PC-3 (cell line): ENCODE measurements around the gene INTS4. TPM values are rescaled to one million over a fixed set of nuclear protein-coding genes. Genes with fewer than 3 reads are reported as not detected.

Experiments used
- ATAC-seq: fragments of 200-7000 bp; cut with Tn5 transposase; 2 replicates; pipeline ENCODE4 v1.9.1; 2020; ENCODE audit warnings: mild to moderate bottlenecking, moderate library complexity
- BruUV-seq: library from RNA; stranded (reverse); fragments of 400-500 nt; replicated peaks from 2 replicates; lab custom pipeline; 2021; lab: Mats Ljungman, UMichigan
- CTCF ChIA-PET: fragments of 300-600 bp; sonication (Branson Sonifier 250); formaldehyde crosslinking; loops from one replicate; lab custom pipeline; 2022; ENCODE audit warnings: antibody characterized with exemption; lab: Charles Lee
- POLR2A ChIA-PET: fragments of 300-600 bp; sonication (Branson Sonifier 250); formaldehyde crosslinking; loops from one replicate; lab custom pipeline; 2022; ENCODE audit warnings: antibody characterized with exemption; ENCODE audit not compliant: unreplicated experiment; lab: Charles Lee
- DNase-seq: peaks from one replicate; pipeline ENCODE4 v3.0.0-alpha.2; 2015
- H2AFZ ChIP-seq: fragments of 300-600 bp; sonication (generic); 2 replicates; pipeline ENCODE4 v1.6.0; 2016; ENCODE audit warnings: antibody characterized with exemption, low read length
- H3F3A ChIP-seq: fragments of 300-600 bp; sonication (generic); one replicate; pipeline ENCODE4 v1.6.0; 2017; ENCODE audit warnings: antibody characterized with exemption, low read length, control low read depth, mild to moderate bottlenecking; ENCODE audit not compliant: unreplicated experiment
- H3K27ac ChIP-seq: fragments of 300-600 bp; sonication (generic); 2 replicates; pipeline ENCODE4 v1.5.1; 2016; ENCODE audit warnings: mild to moderate bottlenecking, low read length
- H3K27me3 ChIP-seq: fragments of 300-600 bp; sonication (generic); 2 replicates; pipeline ENCODE4 v1.6.1; 2016; ENCODE audit warnings: low read length, mixed read lengths
- H3K36me3 ChIP-seq: fragments of 300-600 bp; sonication (generic); 2 replicates; pipeline ENCODE4 v1.6.1; 2016; ENCODE audit warnings: low read depth, mixed run types, low read length, mixed read lengths
- H3K4me1 ChIP-seq: fragments of 300-600 bp; sonication (generic); 2 replicates; pipeline ENCODE4 v1.5.1; 2016; ENCODE audit warnings: low read length; ENCODE audit not compliant: insufficient read depth
- H3K4me2 ChIP-seq: fragments of 300-600 bp; sonication (generic); 2 replicates; pipeline ENCODE4 v1.6.0; 2016; ENCODE audit warnings: low read length
- H3K4me3 ChIP-seq: fragments of 300-600 bp; sonication (generic); 2 replicates; pipeline ENCODE4 v1.5.1; 2016; ENCODE audit warnings: mild to moderate bottlenecking, low read length, mixed read lengths
- H3K79me2 ChIP-seq: fragments of 300-600 bp; sonication (generic); 2 replicates; pipeline ENCODE4 v1.6.1; 2017; ENCODE audit warnings: low read length, mixed read lengths
- H3K9ac ChIP-seq: fragments of 300-600 bp; sonication (generic); 2 replicates; pipeline ENCODE4 v1.6.0; 2016; ENCODE audit warnings: mild to moderate bottlenecking, low read length
- H3K9me2 ChIP-seq: fragments of 300-600 bp; sonication (generic); replicated peaks from 2 replicates; pipeline ENCODE4 v1.6.1; 2016; ENCODE audit warnings: mixed run types, low read length, mixed read lengths
- H3K9me3 ChIP-seq: fragments of 300-600 bp; sonication (generic); 2 replicates; pipeline ENCODE4 v1.6.1; 2016; ENCODE audit warnings: low read length, mixed read lengths
- H4K20me1 ChIP-seq: fragments of 300-600 bp; sonication (generic); 2 replicates; pipeline ENCODE4 v1.6.1; 2016; ENCODE audit warnings: low read length, mixed read lengths
- EZH2 ChIP-seq: fragments of 300-600 bp; sonication (generic); IDR thresholded peaks from one replicate; pipeline ENCODE4 v1.6.1; 2017; ENCODE audit warnings: antibody characterized with exemption, mild to moderate bottlenecking, low read length; ENCODE audit not compliant: unreplicated experiment
- EZH2phosphoT487 ChIP-seq: fragments of 300-600 bp; sonication (generic); IDR thresholded peaks from 2 replicates; pipeline ENCODE4 v1.6.1; 2018; ENCODE audit warnings: mild to moderate bottlenecking, antibody characterized with exemption, low read length, borderline replicate concordance
- intact Hi-C: fragments of 100-400 bp; cut with micrococcal nuclease; formaldehyde crosslinking; loops from 2 replicates; pipeline ENCODE4 v1.9.0; 2023
- total RNA-seq: library from RNA; depleted of rRNA; stranded (reverse); fragments of >200 nt; gene quantifications from 2 replicates; pipeline ENCODE4 v1.2.3, GENCODE V29; 2014
- TF ChIP-seq, protein P1 (sequence below): fragments of 300-600 bp; sonication (generic); conservative IDR thresholded peaks from 2 replicates; pipeline ENCODE4 v1.5.1; 2017; ENCODE audit warnings: antibody characterized with exemption, low read depth, mild to moderate bottlenecking, low read length

INTS4 gene
- total RNA-seq, 1 experiment from 2014 or later = 50.8 TPM

DNA sequence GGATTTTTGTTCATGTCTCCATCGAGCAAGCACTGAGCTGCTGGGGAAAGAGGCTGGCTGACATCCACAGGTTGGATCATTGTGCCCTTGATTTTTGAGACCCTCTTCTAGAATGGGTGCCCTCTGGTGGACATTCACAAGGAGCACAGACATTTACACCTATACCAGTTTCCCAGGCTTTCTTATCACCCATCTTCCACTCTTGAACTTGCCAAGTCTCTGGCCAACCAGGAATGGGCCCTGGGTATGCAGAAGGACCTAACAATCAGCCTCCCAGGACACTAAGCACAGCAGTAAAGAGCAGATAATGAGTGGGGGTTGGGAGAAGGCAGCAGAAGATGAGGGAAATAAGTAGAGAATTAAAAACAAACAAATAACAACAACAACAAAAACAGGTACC is 5.7 kb upstream of the INTS4 start:
- ATAC-seq (peak; percentile 91), DNase-seq (peak; percentile 82)
- H4K20me1 ChIP-seq = no peaks in the 10 kb centered on the region
- H3K4me1 ChIP-seq = peaks cover 4% of the 10 kb centered on the region; the same call in 1 of the 2 replicates
- no peak overlapping the region for H3K4me2 ChIP-seq
- no peak for TF ChIP-seq EZH2
- TF ChIP-seq, protein P1, sequence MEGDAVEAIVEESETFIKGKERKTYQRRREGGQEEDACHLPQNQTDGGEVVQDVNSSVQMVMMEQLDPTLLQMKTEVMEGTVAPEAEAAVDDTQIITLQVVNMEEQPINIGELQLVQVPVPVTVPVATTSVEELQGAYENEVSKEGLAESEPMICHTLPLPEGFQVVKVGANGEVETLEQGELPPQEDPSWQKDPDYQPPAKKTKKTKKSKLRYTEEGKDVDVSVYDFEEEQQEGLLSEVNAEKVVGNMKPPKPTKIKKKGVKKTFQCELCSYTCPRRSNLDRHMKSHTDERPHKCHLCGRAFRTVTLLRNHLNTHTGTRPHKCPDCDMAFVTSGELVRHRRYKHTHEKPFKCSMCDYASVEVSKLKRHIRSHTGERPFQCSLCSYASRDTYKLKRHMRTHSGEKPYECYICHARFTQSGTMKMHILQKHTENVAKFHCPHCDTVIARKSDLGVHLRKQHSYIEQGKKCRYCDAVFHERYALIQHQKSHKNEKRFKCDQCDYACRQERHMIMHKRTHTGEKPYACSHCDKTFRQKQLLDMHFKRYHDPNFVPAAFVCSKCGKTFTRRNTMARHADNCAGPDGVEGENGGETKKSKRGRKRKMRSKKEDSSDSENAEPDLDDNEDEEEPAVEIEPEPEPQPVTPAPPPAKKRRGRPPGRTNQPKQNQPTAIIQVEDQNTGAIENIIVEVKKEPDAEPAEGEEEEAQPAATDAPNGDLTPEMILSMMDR = peak; percentile 89
- TF ChIP-seq EZH2phosphoT487 = no peak
- H3K4me3 ChIP-seq = no peak overlapping the region
- H3K79me2 ChIP-seq = no peaks in the 10 kb centered on the region
- H3K27me3 ChIP-seq = no peaks in the 10 kb centered on the region
- POLR2A ChIA-PET = no interaction called here
- H2AFZ ChIP-seq = no peak overlapping the region
- no peak overlapping the region for H3K27ac ChIP-seq
- H3K9ac ChIP-seq = no peak overlapping the region
- intact Hi-C loops = loop anchor here (1.0 kb wide), 2 partner anchors 46 to 224 kb away; no protein-coding TSS in a partner anchor
- no peaks in the 10 kb centered on the region for H3K36me3 ChIP-seq
- CTCF ChIA-PET = interaction anchor here (0.7 to 1.1 kb wide), 2 partner anchors 45 to 380 kb away, joined by 3 to 5 read pairs; no protein-coding TSS in a partner anchor
- no peaks in the 10 kb centered on the region for H3K9me3 ChIP-seq
- BruUV-seq = no TSS peak
- H3K9me2 ChIP-seq = no peaks in the 10 kb centered on the region
- H3F3A ChIP-seq = no peaks in the 10 kb centered on the region

GRCh38 chr11:77999446-78000030 is 5.1 kb upstream of the INTS4 start:
- Histone ChIP-seq H2AFZ (no peak overlapping the region), H3K27me3 (no peaks in the 10 kb centered on the region), H3K9me2 (no peaks in the 10 kb centered on the region), H3K9ac (no peak overlapping the region), H4K20me1 (no peaks in the 10 kb centered on the region), H3K36me3 (no peaks in the 10 kb centered on the region), H3K79me2 (no peaks in the 10 kb centered on the region), H3K4me1 (peaks cover 7% of the 10 kb centered on the region; the same call in 1 of the 2 replicates), H3K4me2 (no peak overlapping the region), H3K4me3 (no peak overlapping the region), H3K27ac (no peak overlapping the region), H3F3A (no peaks in the 10 kb centered on the region), H3K9me3 (no peaks in the 10 kb centered on the region)
- no peak for TF ChIP-seq EZH2phosphoT487
- TF ChIP-seq, protein P1 = no peak
- TF ChIP-seq EZH2 = no peak
- DNase-seq (no peak), ATAC-seq (no peak)
- ChIA-PET POLR2A (no interaction called here), CTCF (interaction anchor here (0.6 to 1.1 kb wide), 3 partner anchors 46 to 380 kb away, joined by 3 to 5 read pairs (median 3); partner anchors contain the start of gene CLNS1A)
- no TSS peak for BruUV-seq
- intact Hi-C loops = loop anchor here (1.0 to 10.0 kb wide), 3 partner anchors 47 to 223 kb away; no protein-coding TSS in a partner anchor

DNA sequence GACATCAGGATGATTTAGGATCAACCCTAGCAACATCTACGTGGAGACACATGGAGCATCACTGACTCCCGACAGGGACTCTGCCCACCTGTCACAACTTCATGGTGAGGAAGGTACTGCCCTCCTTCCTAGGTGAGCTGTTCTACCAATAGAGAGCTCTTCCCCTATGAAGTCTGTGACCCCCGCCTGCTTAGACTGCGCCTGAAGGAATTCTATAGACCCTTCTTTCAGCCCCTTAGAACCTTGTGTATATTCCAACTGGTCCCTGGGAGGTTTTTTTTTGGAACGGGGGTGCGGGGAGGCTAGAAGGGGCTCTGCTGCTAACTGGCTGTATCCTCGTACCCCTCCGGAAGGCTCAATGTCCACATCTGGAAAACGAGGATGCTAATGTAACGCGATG is 566 bp downstream of the INTS4 start:
- Histone ChIP-seq H3K27ac (no peak overlapping the region; the same call in 1 of the 2 replicates), H3K9me3 (no peaks in the 10 kb centered on the region), H2AFZ (peak overlapping the region; percentile 79), H3K27me3 (no peaks in the 10 kb centered on the region), H3K36me3 (no peaks in the 10 kb centered on the region; the same call in 1 of the 2 replicates), H3K4me3 (peak overlapping the region; percentile 80), H3K79me2 (peaks cover 29% of the 10 kb centered on the region), H3K9me2 (no peaks in the 10 kb centered on the region), H4K20me1 (no peaks in the 10 kb centered on the region), H3K4me1 (peaks cover 15% of the 10 kb centered on the region), H3K9ac (peak overlapping the region; percentile 81), H3K4me2 (peak overlapping the region; percentile 93), H3F3A (no peaks in the 10 kb centered on the region)
- ChIA-PET CTCF (no interaction called here), POLR2A (no interaction called here)
- no peak for DNase-seq
- no TSS peak for BruUV-seq
- ATAC-seq = no peak
- intact Hi-C loops = loop anchor here (1.0 to 10.0 kb wide), 3 partner anchors 79 to 357 kb away; partner anchors contain the start of genes CLNS1A and RSF1
- no peak for TF ChIP-seq EZH2phosphoT487
- no peak for TF ChIP-seq EZH2
- TF ChIP-seq, protein P1 = no peak
